ENCODE measurements around the gene MROH9. TPM values are rescaled to one million over a fixed set of nuclear protein-coding genes. Genes with fewer than 3 reads are reported as not detected.

MROH9 gene
- total and polyA plus RNA-seq, 9 of the 15 experiments (the other 6 are each of a cell fraction or from before 2014, with no cell fraction given), result not detected

- TF ChIP-seq ZNF592 (IDR thresholded peaks at IDR 0.05), result no peak
Measured at GRCh38 chr1:170935231-170935630, at the start of gene MROH9 (continued).

- no peaks in the 10 kb centered on the region for H3K36me3 ChIP-seq (ENCODE audit: control insufficient read depth, insufficient read depth, low read length)
- no peaks in the 10 kb centered on the region for H4K20me1 ChIP-seq (replicated peaks; ENCODE audit: control insufficient read depth, insufficient read depth, low read length)
- no peak overlapping the region for H3K4me2 ChIP-seq (ENCODE audit: insufficient read depth, low read length)
- 0% methylated on average over 3 of the region's 3 CpGs for WGBS (ENCODE audit: insufficient coverage, low coverage, missing lambda C conversion rate)
- H2AFZ ChIP-seq (ENCODE audit: low read depth, low read length), result no peak overlapping the region
- H3K79me2 ChIP-seq (ENCODE audit: control insufficient read depth, insufficient read depth, low read length), result no peaks in the 10 kb centered on the region
- no peak overlapping the region for H3K4me3 ChIP-seq
- no peaks in the 10 kb centered on the region; the same call in 1 of the 2 replicates for H3K9me3 ChIP-seq (replicated peaks; ENCODE audit: control insufficient read depth, insufficient read depth, low read depth, low read length)
- no peaks in the 10 kb centered on the region for H3K4me1 ChIP-seq (replicated peaks in 1 of 2; ENCODE audit: control insufficient read depth in 2 of 2, insufficient read depth in 2 of 2, low read length in 2 of 2)
- no peak for DNase-seq (ENCODE audit: extremely low read depth in 1 of 4, low spot score in 3 of 4)
- ATAC-seq, result no peak
- no peaks in the 10 kb centered on the region for H3K27me3 ChIP-seq (ENCODE audit: control insufficient read depth in 2 of 2, insufficient read depth in 2 of 2, low read length in 2 of 2)
- H3K27ac ChIP-seq (ENCODE audit: extremely low read depth, low read depth, low read length), result no peak overlapping the region
- H3K9me1 ChIP-seq (ENCODE audit: control insufficient read depth, insufficient read depth, low read length), result no peaks in the 10 kb centered on the region
- no peak overlapping the region for H3K9ac ChIP-seq (ENCODE audit: insufficient read depth in 1 of 2, low read depth in 2 of 2, low read length in 2 of 2)
- POLR2A ChIA-PET, result no interaction called here
- intact Hi-C loops (cut with micrococcal nuclease), result no loop called here
- BruUV-seq (replicated peaks), result no TSS peak
- in situ Hi-C loops (cut with MboI), result no loop called here
- CTCF ChIA-PET (ENCODE audit: low intra/inter-chr PET ratio), result no interaction called here
- FAIRE-seq, result no peak
- TF ChIP-seq EP400 (IDR thresholded peaks at IDR 0.05), result no peak
- no peak for TF ChIP-seq E2F8 (IDR thresholded peaks at IDR 0.05; ENCODE audit: low read depth, partially characterized antibody)
- TF ChIP-seq CAMTA2 (CRISPR knock-in tag; conservative IDR thresholded peaks at IDR 0.05), result no peak
- TF ChIP-seq ZNF174 (CRISPR knock-in tag; IDR thresholded peaks at IDR 0.05), result no peak
- no peak for TF ChIP-seq PTRF (tag; IDR thresholded peaks at IDR 0.05)
- no peak for TF ChIP-seq MTA1 (IDR thresholded peaks at IDR 0.05; ENCODE audit: borderline replicate concordance)
- no peak for TF ChIP-seq MEF2A (IDR thresholded peaks at IDR 0.05; ENCODE audit: control insufficient read depth, low read depth, low read length)
- TF ChIP-seq ZFP1 (CRISPR knock-in tag; IDR thresholded peaks at IDR 0.05), result no peak
- TF ChIP-seq ZNF23 (CRISPR knock-in tag; IDR thresholded peaks at IDR 0.05), result no peak
- no peak for TF ChIP-seq NCOA4 (IDR thresholded peaks at IDR 0.05; ENCODE audit: partially characterized antibody)
- TF ChIP-seq ZNF280A (IDR thresholded peaks at IDR 0.05; ENCODE audit: low read depth, partially characterized antibody), result no peak
- TF ChIP-seq RHOXF2B (CRISPR knock-in tag; conservative IDR thresholded peaks at IDR 0.05), result no peak
Measured at GRCh38 chr1:170885551-170885950, 49.8 kb upstream of the MROH9 start.

Measured in K562 (cell line).